Ishikawa (cell line): ENCODE measurements around the gene LANCL2.

Source experiments
- CEBPB ChIP-seq: IDR thresholded peaks from 2 replicates; pipeline ENCODE4 v1.6.1; 2012
- CREB1 ChIP-seq: IDR thresholded peaks from 2 replicates; pipeline ENCODE4 v1.6.1; 2012; ENCODE audit warnings: low read depth
- EGR1 ChIP-seq: IDR thresholded peaks from 2 replicates; pipeline ENCODE4 v1.6.1; 2012
- EP300 ChIP-seq: IDR thresholded peaks from 2 replicates; pipeline ENCODE4 v1.6.1; 2012; ENCODE audit warnings: borderline replicate concordance
- FOXM1 ChIP-seq: IDR thresholded peaks from 2 replicates; pipeline ENCODE4 v1.6.1; 2012; ENCODE audit warnings: low read depth, borderline replicate concordance
- NFIC ChIP-seq: IDR thresholded peaks from 2 replicates; pipeline ENCODE4 v1.6.1; 2012
- RAD21 ChIP-seq: IDR thresholded peaks from 2 replicates; pipeline ENCODE4 v1.6.1; 2012; ENCODE audit warnings: low read depth
- TAF1 ChIP-seq: IDR thresholded peaks from 2 replicates; pipeline ENCODE4 v1.6.1; 2012; ENCODE audit warnings: low read depth, mild to moderate bottlenecking
- TCF12 ChIP-seq: IDR thresholded peaks from 2 replicates; pipeline ENCODE4 v1.6.1; 2012; ENCODE audit warnings: low read depth
- TEAD4 ChIP-seq: IDR thresholded peaks from 2 replicates; pipeline ENCODE4 v1.6.1; 2012
- YY1 ChIP-seq: IDR thresholded peaks from 2 replicates; pipeline ENCODE4 v1.6.1; 2012; ENCODE audit warnings: low read depth
- ZBTB7A ChIP-seq: IDR thresholded peaks from 2 replicates; pipeline ENCODE4 v1.6.1; 2012; ENCODE audit warnings: low read depth
- TF ChIP-seq, protein P1 (sequence below): IDR thresholded peaks from 2 replicates; pipeline ENCODE4 v1.6.1; 2012
- TF ChIP-seq, protein P2 (sequence below): IDR thresholded peaks from 2 replicates; pipeline ENCODE4 v1.6.1; 2012; ENCODE audit warnings: low read depth, mild to moderate bottlenecking
- TF ChIP-seq, protein P3 (sequence below): IDR thresholded peaks from 2 replicates; pipeline ENCODE4 v1.6.1; 2012

LANCL2 gene

DNA sequence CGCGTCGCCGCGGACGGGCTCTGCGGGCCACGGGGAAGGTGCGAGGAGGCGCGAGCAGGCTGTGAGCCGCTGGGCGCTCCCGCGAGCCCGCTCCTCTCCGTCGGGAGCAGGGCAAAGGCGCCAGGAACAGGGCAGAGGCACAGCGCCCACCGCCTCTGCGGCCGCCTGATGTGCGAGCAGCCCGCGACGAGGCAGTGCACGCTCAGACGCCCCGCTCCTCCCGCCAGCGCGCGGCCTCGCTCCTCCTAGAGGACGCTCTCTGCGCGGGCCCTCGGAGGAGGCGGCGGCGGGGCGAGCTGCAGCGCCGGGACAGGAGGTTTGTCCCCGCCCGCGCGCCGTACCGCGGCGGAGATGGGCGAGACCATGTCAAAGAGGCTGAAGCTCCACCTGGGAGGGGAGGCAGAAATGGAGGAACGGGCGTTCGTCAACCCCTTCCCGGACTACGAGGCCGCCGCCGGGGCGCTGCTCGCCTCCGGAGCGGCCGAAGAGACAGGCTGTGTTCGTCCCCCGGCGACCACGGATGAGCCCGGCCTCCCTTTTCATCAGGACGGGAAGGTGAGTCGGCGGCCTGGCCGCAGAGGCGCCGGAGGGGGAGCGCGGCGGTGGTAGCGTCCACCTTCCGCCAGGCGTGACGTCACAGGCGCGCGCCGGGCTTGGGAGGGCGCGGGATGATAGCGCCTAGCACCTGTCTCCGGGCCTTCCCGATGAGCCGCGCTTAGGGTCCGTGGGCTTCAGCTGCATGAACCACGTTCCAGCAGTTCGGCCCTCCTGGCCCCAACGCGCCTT, 731 bp downstream of the LANCL2 start:
- TF ChIP-seq RAD21: no peak
- TF ChIP-seq NFIC: no peak; the same call in 1 of the 2 replicates
- TF ChIP-seq EP300: peak; percentile 6; the same call in 1 of the 2 replicates
- TF ChIP-seq CEBPB: no peak
- TF ChIP-seq, protein P1, sequence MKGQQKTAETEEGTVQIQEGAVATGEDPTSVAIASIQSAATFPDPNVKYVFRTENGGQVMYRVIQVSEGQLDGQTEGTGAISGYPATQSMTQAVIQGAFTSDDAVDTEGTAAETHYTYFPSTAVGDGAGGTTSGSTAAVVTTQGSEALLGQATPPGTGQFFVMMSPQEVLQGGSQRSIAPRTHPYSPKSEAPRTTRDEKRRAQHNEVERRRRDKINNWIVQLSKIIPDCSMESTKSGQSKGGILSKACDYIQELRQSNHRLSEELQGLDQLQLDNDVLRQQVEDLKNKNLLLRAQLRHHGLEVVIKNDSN: no peak
- TF ChIP-seq CREB1: peak; percentile 97
- TF ChIP-seq, protein P2, sequence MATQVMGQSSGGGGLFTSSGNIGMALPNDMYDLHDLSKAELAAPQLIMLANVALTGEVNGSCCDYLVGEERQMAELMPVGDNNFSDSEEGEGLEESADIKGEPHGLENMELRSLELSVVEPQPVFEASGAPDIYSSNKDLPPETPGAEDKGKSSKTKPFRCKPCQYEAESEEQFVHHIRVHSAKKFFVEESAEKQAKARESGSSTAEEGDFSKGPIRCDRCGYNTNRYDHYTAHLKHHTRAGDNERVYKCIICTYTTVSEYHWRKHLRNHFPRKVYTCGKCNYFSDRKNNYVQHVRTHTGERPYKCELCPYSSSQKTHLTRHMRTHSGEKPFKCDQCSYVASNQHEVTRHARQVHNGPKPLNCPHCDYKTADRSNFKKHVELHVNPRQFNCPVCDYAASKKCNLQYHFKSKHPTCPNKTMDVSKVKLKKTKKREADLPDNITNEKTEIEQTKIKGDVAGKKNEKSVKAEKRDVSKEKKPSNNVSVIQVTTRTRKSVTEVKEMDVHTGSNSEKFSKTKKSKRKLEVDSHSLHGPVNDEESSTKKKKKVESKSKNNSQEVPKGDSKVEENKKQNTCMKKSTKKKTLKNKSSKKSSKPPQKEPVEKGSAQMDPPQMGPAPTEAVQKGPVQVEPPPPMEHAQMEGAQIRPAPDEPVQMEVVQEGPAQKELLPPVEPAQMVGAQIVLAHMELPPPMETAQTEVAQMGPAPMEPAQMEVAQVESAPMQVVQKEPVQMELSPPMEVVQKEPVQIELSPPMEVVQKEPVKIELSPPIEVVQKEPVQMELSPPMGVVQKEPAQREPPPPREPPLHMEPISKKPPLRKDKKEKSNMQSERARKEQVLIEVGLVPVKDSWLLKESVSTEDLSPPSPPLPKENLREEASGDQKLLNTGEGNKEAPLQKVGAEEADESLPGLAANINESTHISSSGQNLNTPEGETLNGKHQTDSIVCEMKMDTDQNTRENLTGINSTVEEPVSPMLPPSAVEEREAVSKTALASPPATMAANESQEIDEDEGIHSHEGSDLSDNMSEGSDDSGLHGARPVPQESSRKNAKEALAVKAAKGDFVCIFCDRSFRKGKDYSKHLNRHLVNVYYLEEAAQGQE: no peak; the same call in 1 of the 2 replicates
- 0 out of 2 replicates have a peak, but pooled peaks have one; percentile 52 for TF ChIP-seq ZBTB7A
- no peak for TF ChIP-seq FOXM1
- TF ChIP-seq TCF12: 0 out of 2 replicates have a peak, but pooled peaks have one; percentile 59
- TF ChIP-seq TEAD4: no peak; the same call in 1 of the 2 replicates
- TF ChIP-seq YY1: peak; percentile 82
- TF ChIP-seq EGR1: no peak; the same call in 1 of the 2 replicates
- TF ChIP-seq TAF1: peak; percentile 78
- TF ChIP-seq, protein P3, sequence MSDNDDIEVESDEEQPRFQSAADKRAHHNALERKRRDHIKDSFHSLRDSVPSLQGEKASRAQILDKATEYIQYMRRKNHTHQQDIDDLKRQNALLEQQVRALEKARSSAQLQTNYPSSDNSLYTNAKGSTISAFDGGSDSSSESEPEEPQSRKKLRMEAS: peak; percentile 79

DNA sequence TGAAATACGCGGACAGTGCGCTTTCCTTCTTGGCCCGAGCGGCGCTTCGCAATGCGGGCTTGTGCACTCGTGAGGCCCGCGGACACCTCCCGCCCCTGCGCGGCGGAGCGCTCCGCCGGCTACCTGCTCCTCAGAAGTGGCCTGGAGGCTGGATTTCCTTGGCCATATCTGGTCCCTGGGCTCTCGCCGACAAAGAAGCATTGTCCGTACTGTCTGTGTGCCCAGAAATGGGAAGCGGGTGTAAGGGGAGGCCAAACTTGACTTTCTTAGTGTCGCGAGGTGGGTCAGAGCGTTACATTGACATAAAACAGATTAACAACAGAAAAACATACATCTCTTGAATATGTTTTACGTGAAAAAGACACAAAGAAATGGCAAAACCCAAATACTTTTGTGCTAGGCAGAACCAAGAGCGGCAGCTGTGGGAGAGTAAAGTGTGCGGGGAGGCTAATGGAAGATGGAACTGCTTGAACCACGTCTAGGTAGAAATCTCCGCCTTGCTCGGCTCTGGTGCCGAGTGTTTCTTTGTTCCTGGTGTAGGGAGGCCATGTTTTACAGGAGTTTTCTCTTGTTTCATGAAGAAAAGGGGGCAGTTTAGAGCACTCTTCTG, 1.4 kb downstream of the LANCL2 start:
- TF ChIP-seq EP300 (0 out of 2 replicates have a peak, but pooled peaks have one; percentile 2), TEAD4 (no peak; the same call in 1 of the 2 replicates), TCF12 (no peak), ZBTB7A (no peak)
- TF ChIP-seq, protein P3: no peak; the same call in 1 of the 2 replicates

DNA sequence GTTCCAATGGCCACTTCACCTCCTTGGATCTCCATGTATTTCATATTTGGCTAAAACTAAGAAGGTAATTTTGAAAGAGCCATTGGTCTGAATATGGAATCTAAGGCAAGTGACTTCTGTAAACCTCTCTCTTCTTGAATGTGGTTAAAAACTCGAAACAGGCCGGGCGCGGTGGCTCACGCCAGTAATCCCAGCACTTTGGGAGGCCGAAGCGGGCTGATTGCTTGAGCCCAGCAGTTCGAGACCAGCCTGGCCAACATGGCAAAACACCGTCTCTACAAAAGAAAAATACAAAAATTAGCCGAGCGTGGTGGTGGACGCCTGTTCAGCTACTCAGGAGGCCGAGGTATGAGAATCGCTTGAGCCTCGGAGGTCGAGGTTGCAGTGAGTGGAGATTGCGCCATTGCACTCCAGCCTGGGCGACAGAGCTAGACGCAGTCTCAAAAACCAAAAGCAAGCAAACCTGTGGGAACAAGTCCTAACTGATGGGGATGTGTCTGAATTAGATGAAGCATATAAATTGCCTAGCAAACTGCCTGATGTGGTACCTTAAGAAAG, 2.2 kb downstream of the LANCL2 start:
- no peak for TF ChIP-seq CEBPB
- TF ChIP-seq CREB1: no peak
- TF ChIP-seq EGR1: no peak
- TF ChIP-seq EP300: no peak

DNA sequence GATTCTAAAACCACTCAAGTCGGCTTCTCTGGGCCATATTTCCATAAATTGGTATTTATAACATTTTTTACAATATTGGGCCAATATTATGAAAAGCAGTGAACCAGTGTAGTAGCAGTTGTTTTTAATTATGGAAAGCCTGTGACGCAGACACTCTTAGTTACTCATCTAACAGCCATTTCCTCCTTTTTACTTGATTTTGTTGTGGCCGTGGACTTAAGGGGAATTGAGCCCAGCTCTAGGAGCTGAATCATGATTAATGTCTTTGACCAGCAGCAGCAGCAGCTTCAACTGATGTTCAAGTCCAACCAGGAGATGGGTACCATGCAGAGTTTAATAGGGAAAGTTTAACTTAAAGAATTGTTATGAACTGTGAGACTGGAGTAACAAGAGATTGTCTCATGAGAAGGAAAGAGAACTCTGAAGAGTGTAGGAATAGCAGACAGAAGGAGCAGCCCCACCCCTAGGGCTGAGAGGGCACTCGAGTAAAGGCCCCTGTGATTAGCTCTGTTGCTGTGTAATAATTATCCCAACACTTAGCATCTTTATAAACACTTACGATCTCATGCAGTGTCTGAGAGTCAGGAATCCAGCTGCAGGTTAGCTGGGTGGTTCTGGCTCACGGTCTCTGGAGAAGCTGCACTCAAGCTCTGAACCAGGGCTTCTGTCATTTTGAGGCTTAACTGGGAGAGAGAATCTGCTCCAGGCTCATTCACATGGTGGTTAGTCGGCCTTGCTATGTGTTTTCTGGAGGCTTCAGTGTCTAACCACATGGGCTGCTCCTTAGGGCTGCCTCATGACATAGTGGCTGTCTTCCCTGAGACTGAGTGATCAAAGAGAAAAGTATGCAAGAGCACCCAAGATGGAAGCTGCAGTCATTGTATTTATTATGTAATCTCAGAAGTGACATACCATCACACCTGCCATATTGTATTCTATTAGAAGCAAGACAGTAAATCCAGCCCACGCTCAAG, 4.6 kb downstream of the LANCL2 start:
- TF ChIP-seq EP300: no peak
- TF ChIP-seq TCF12: no peak
- TF ChIP-seq NFIC: no peak
- TF ChIP-seq ZBTB7A: no peak
- TF ChIP-seq TEAD4: no peak
- TF ChIP-seq, protein P1: no peak
- TF ChIP-seq YY1: no peak

DNA sequence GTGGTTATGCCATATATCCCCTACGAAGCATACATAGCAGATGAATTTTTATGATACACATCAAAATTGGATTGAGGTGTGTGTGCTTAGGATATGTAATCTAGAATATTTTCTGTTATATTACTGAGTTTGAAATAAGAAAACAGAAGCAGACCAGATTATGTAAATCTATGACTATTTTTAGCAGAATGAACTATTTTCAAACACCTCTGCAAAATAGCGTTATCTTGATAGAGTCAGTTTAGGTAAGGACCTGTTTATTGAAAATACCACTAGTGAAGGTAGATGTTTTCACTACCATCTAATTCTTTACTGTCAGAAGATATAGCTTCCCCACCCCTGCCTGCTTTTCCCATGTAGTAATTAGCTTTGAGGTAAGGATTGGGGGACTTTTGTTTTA, 9.1 kb downstream of the LANCL2 start:
- TF ChIP-seq RAD21: no peak
- no peak for TF ChIP-seq YY1
- TF ChIP-seq ZBTB7A: no peak
- no peak for TF ChIP-seq CEBPB
- no peak for TF ChIP-seq EP300
- TF ChIP-seq EGR1: no peak
- TF ChIP-seq NFIC: no peak
- TF ChIP-seq, protein P1: no peak
- TF ChIP-seq TAF1: no peak
- no peak for TF ChIP-seq CREB1
- TF ChIP-seq, protein P2: no peak
- no peak for TF ChIP-seq FOXM1
- TF ChIP-seq TEAD4: no peak
